IPS-NIHi7 (cell line): Measurements from ENCODE around the gene PCDHGC5.

Experiments
- DNase-seq: peaks from one replicate; pipeline ENCODE4 v3.0.0; 2012; ENCODE audit warnings: mixed read lengths; ENCODE audit errors: extremely low spot score

Gene PCDHGC5

GRCh38 chr5:141529873-141530272, 41.0 kb downstream of the PCDHGC5 start:
- DNase-seq: no peak

DNA sequence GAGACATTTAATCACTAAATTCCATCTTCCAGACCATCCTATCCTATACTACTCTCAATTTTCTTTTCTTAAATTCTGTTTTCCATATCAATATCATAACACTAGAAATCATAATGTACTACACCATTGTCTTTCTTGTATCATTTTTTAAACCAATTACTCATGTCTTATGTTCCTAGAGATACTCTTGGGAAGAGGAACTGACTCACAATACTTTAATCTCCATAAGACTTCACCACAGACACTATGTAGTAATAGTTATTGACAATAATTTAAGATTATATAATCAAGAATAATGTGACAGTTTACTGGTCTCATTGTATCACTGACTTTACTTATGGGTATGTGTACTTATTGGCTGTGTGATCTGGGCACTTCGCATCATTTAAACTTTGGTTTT, 43.8 kb downstream of the PCDHGC5 start:
- DNase-seq: no peak

- no peak for DNase-seq
Measured at GRCh38 chr5:141533897-141534296, 45.0 kb downstream of the PCDHGC5 start.

- no peak for DNase-seq
Measured at GRCh38 chr5:141534492-141535213, 45.8 kb downstream of the PCDHGC5 start.
